Lower leg skin (tissue), 4 donors: ENCODE measurements around the gene FOXJ3. TPM values are rescaled to one million over a fixed set of nuclear protein-coding genes. Genes with fewer than 3 reads are reported as not detected.

Experiments
- DNase-seq, 2 donors: peaks; one replicate each; pipeline ENCODE4 v3.0.0-alpha.2; 2019; ENCODE audit warnings: low spot score in 2 of 2
- H3K4me3 ChIP-seq: fragments of 200-600 bp; sonication (generic); 2 replicates; pipeline ENCODE4 v1.5.1; 2017; ENCODE audit warnings: mild to moderate bottlenecking, low read depth; ENCODE audit not compliant: poor library complexity, severe bottlenecking
- POLR2A ChIP-seq, 2 donors: fragments of 450-650 bp; IDR thresholded peaks; one replicate each; pipeline ENCODE4 v1.6.1; 2016 to 2017; ENCODE audit warnings: antibody characterized with exemption in 2 of 2, mild to moderate bottlenecking in 1 of 2, moderate library complexity in 1 of 2
- WGBS, 2 donors: methylation state at CpG; one replicate each; pipeline ENCODE4 v1.1.5; 2018; 5-methylcytosine and 5-hydroxymethylcytosine counted together
- intact Hi-C: fragments of 100-400 bp; cut with DNase I; formaldehyde crosslinking; loops from one replicate; pipeline ENCODE4 v1.15.0; 2023; ENCODE audit warnings: low total_unique reads
- total RNA-seq, 4 donors: library from RNA; depleted of rRNA; stranded (reverse); fragments of >200 nt; gene quantifications; one replicate each; pipeline ENCODE4 v1.1.0, GENCODE V29; 2016
- TF ChIP-seq, protein P1 (sequence below), 3 donors: fragments of 450-650 bp; IDR thresholded peaks; one replicate each; pipeline ENCODE4 v1.5.1; 2016; ENCODE audit warnings: antibody characterized with exemption in 3 of 3, mild to moderate bottlenecking in 3 of 3, moderate library complexity in 2 of 3

FOXJ3 gene
- total RNA-seq, 4 donors from 2014 or later = 29.8 to 39.6 (median 35.9) TPM

DNA sequence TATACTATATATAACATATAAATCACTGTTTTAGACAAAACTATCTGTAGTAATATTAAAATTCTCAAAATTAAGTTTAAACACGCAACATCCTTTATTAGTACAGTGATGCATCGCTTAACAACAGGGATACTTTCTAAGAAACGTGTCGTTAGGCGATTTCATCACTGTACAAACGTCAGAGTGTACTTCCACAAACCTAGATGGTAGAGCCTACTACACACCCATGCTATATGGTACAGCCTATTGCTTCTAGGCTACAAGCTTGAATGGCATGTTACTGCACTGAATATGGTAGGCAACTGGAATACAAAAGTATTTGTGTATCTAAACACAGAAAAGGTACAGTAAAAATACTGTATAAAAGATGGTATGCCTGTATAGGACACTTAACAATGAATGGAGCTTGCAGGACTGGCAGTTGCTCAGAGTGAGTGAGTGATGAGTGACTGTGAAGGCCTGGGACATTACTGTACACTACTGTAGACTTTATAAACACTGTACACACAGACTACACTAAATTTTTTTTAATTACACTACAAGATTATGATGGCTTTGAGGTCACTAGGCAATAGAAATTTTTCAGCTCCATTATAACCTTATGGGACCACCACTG lies 10.5 kb downstream of the FOXJ3 start:
- TF ChIP-seq, protein P1, sequence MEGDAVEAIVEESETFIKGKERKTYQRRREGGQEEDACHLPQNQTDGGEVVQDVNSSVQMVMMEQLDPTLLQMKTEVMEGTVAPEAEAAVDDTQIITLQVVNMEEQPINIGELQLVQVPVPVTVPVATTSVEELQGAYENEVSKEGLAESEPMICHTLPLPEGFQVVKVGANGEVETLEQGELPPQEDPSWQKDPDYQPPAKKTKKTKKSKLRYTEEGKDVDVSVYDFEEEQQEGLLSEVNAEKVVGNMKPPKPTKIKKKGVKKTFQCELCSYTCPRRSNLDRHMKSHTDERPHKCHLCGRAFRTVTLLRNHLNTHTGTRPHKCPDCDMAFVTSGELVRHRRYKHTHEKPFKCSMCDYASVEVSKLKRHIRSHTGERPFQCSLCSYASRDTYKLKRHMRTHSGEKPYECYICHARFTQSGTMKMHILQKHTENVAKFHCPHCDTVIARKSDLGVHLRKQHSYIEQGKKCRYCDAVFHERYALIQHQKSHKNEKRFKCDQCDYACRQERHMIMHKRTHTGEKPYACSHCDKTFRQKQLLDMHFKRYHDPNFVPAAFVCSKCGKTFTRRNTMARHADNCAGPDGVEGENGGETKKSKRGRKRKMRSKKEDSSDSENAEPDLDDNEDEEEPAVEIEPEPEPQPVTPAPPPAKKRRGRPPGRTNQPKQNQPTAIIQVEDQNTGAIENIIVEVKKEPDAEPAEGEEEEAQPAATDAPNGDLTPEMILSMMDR (IDR thresholded peaks at IDR 0.05) = no peak
- no peak for TF ChIP-seq POLR2A (IDR thresholded peaks at IDR 0.05)
- no peak for DNase-seq
- H3K4me3 ChIP-seq = no peak overlapping the region
- intact Hi-C loops = no loop called here
- 85 to 86% methylated on average over 6 of the region's 6 CpGs for WGBS, 2 donors

DNA sequence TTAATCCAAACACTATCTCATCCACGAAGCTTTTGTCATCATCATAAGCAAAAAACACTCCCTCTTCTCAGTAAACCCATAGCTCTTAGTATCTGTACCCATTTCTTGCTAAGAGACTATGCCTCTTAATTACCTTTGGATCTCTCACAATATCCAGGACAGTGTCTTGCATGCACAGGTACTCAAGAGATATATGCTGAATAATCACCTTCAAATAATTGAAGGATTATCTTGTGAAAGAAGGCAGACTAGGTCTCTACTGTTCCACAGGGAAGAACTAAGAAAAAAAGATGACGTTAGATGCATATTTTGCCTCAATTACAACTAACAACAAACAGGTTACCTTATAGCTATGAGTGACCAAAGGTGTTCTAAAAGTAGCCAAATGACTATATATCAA lies 11.5 kb downstream of the FOXJ3 start:
- H3K4me3 ChIP-seq = no peak overlapping the region
- TF ChIP-seq, protein P1 (IDR thresholded peaks at IDR 0.05) = no peak
- no peak for TF ChIP-seq POLR2A (IDR thresholded peaks at IDR 0.05)
- DNase-seq = no peak
- intact Hi-C loops = no loop called here
- WGBS, 2 donors = 81 to 92% methylated on average over 2 of the region's 2 CpGs

DNA sequence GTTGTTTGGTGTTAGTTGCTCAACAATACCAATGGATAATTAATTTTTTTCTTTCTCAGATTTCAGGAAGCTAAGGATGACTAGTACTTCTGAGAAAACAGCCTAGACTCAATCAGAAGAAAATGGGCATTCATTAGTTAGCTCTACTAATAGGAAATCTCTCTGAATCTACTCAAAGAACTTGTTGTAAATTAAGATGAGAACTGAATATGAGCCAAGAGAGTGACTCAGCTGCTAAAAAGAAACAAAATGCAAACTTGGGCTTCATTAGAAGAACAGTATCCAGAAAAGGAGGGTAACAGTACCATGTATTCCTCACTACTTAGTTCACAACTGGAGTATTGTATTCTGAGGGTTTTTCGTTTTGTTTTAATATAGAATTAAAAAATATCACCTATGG lies 12.5 kb downstream of the FOXJ3 start:
- no peak for DNase-seq
- 0% methylated on average over 1 of the region's 1 CpG for WGBS, 2 donors
- no peak overlapping the region for H3K4me3 ChIP-seq
- TF ChIP-seq, protein P1 (IDR thresholded peaks at IDR 0.05) = no peak
- TF ChIP-seq POLR2A (IDR thresholded peaks at IDR 0.05) = no peak
- intact Hi-C loops = no loop called here

DNA sequence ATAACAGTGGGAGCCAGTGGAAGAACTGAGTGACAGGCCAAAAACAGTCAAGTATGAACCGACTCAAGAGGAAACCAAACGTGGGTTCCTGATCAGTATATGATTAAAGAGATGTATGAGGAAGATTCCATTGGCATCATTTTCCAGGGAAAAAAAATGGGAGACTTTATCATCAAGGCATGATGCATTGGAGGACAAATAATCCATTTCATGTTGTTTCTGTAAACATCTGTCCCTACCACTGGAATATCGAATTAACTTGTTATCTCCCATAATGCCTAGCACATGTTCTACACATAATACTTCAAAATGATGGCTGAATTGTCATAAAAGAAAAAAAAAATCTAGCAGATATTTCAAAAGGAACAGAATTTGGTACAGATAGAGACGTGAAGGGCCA lies 13.3 kb downstream of the FOXJ3 start:
- WGBS, 2 donors = 62 to 71% methylated on average over 4 of the region's 4 CpGs
- intact Hi-C loops = no loop called here
- DNase-seq = no peak
- no peak for TF ChIP-seq POLR2A (IDR thresholded peaks at IDR 0.05)
- TF ChIP-seq, protein P1 (IDR thresholded peaks at IDR 0.05) = no peak
- H3K4me3 ChIP-seq = no peak overlapping the region

DNA sequence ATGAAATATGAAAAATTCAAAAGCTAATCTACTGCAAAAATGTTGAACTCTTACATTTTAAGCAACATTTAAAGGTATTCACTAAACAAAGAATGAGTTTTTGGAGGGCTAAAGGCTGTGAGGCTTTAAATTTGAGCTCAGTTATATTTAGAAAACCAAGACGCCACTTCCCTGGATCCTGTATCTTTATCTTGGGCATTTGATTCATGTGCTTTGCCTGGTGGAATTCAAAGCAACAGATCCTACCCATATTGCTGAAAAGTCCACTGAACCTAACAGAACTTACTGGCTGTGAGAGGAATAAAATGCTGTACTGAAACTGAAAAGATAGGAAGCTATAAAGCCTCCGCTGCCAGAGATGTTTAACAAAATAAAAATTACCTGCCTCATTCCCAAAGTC lies 14.3 kb downstream of the FOXJ3 start:
- no peak overlapping the region for H3K4me3 ChIP-seq
- intact Hi-C loops = no loop called here
- TF ChIP-seq, protein P1 (IDR thresholded peaks at IDR 0.05) = no peak
- no peak for TF ChIP-seq POLR2A (IDR thresholded peaks at IDR 0.05)
- WGBS, 2 donors = 82 to 89% methylated on average over 2 of the region's 2 CpGs
- no peak for DNase-seq

DNA sequence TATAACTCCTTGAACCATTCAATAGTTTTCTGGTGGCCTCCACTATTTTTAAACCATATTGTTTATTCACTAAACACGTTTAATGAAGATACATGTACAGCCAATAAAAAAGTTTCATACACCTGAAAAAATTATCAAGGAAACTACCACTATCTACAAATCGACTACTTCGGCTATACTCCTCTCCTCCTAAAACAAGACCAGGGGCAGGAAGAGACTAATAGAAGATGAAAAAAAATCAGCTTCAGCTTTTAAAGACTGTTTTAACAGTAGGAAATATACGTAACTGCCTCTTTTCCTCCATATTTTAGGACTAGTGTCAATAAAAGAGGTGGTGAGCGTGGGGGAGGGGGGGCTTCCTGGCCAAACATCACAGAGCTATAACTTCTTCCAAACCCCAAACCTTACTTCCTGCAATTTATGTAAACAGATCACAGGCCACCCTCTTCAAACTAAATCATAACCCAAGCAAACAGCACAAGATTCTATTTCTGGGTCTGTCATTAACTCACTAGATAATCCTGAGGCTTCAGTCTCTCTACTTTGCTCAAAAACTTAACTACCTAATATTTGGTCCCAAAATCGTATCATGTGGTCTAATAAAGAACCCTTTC lies 15.1 kb downstream of the FOXJ3 start:
- DNase-seq = no peak
- intact Hi-C loops = no loop called here
- 67 to 71% methylated on average over 6 of the region's 6 CpGs for WGBS, 2 donors
- no peak for TF ChIP-seq POLR2A (IDR thresholded peaks at IDR 0.05)
- TF ChIP-seq, protein P1 (IDR thresholded peaks at IDR 0.05) = no peak
- H3K4me3 ChIP-seq = no peak overlapping the region
